GM13976 (cell line): ENCODE results near the gene EEFSEC.

Source experiments
- DNase-seq: peaks from one replicate; pipeline ENCODE4 v3.0.0; 2012; ENCODE audit warnings: low spot score
- in situ Hi-C: fragments of 300-500 bp; cut with MboI; formaldehyde crosslinking; loops from one replicate; pipeline ENCODE4 v1.12.0; 2022; ENCODE audit warnings: low sequenced_read_pairs, mixed read lengths, inconsistent platforms; ENCODE audit not compliant: unreplicated experiment
- TF ChIP-seq, protein P1 (sequence below): IDR thresholded peaks from 2 replicates; pipeline ENCODE4 v1.5.1; 2012; ENCODE audit warnings: borderline replicate concordance, mild to moderate bottlenecking; ENCODE audit not compliant: insufficient read depth; ENCODE audit errors: extremely low read depth, missing control alignments, control extremely low read depth

Gene EEFSEC

GRCh38 chr3:128277378-128278069 is 124.2 kb downstream of the EEFSEC start:
- TF ChIP-seq, protein P1, sequence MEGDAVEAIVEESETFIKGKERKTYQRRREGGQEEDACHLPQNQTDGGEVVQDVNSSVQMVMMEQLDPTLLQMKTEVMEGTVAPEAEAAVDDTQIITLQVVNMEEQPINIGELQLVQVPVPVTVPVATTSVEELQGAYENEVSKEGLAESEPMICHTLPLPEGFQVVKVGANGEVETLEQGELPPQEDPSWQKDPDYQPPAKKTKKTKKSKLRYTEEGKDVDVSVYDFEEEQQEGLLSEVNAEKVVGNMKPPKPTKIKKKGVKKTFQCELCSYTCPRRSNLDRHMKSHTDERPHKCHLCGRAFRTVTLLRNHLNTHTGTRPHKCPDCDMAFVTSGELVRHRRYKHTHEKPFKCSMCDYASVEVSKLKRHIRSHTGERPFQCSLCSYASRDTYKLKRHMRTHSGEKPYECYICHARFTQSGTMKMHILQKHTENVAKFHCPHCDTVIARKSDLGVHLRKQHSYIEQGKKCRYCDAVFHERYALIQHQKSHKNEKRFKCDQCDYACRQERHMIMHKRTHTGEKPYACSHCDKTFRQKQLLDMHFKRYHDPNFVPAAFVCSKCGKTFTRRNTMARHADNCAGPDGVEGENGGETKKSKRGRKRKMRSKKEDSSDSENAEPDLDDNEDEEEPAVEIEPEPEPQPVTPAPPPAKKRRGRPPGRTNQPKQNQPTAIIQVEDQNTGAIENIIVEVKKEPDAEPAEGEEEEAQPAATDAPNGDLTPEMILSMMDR = no peak
- in situ Hi-C loops = no loop called here
- DNase-seq = no peak

DNA sequence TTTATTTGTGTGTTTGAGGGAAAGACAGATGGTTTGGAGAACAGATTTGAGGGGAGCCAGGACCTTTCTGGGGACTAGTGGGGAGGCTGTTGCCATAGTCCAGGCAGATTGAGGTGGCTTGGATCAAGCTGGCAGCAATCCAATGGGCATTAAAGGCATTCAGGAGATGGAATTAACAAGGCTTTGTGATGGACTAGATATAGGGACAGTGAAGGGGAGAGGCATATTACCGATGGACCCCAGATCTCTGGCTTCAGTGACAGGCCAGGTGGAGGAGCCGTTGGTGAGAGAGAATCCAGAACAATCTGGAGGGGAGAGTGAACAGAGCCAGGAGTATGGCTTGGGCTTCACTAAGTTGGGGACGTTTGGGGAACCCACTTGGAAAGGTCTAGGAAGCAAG is 124.8 kb downstream of the EEFSEC start:
- in situ Hi-C loops = no loop called here
- DNase-seq = no peak
- TF ChIP-seq, protein P1 = no peak

GRCh38 chr3:128278761-128279600 is 125.7 kb downstream of the EEFSEC start:
- TF ChIP-seq, protein P1 = no peak
- in situ Hi-C loops = no loop called here
- DNase-seq = no peak

- in situ Hi-C loops = no loop called here
- no peak for DNase-seq
- TF ChIP-seq, protein P1 = no peak
Measured at GRCh38 chr3:128279601-128279880, 126.3 kb downstream of the EEFSEC start.

- no peak for DNase-seq
- in situ Hi-C loops = no loop called here
- TF ChIP-seq, protein P1 = no peak
Measured at GRCh38 chr3:128280481-128281052, 127.3 kb downstream of the EEFSEC start.

GRCh38 chr3:128281056-128281455 is 127.8 kb downstream of the EEFSEC start:
- TF ChIP-seq, protein P1 = no peak
- in situ Hi-C loops = no loop called here
- no peak for DNase-seq
